T-helper 2 cell (primary cell): ENCODE data around the gene RPL35A.
"Not testable (repeated sequence)": the region's sequence is repeated elsewhere in the genome, so short reads cannot be mapped to it uniquely, and the experiment has no call there.

Experiments
- DNase-seq, 5 experiments: peaks; one replicate each; pipeline versions ENCODE4 v3.0.0 to v3.0.0-alpha.2; 2012 to 2022

RPL35A gene

GRCh38 chr3:197952440-197952839, 2.5 kb downstream of the RPL35A start:
- no peak for DNase-seq

- peak in 1 of 5 experiments; percentile 35 for DNase-seq
These were observed 3.3 kb downstream of the RPL35A start for GRCh38 chr3:197953325-197953724.

DNA sequence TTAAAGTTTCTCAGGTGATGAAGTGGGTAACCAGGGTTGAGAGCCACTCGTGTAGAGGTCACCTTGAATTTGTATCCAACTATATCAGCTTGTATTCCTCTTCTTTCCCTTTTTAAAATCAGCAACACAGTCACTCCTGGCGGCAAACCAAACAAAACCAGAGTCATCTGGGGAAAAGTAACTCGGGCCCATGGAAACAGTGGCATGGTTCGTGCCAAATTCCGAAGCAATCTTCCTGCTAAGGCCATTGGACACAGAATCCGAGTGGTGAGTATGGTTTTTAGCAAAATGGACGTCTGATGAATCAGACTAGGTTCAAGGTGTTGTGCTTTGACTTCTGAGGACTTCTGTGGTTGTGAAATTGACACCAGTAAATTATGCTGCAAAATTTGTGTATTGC, 3.9 kb downstream of the RPL35A start:
- no peak for DNase-seq

- no peak for DNase-seq
These were observed 6.0 kb downstream of the RPL35A start for GRCh38 chr3:197955892-197956477.

DNA sequence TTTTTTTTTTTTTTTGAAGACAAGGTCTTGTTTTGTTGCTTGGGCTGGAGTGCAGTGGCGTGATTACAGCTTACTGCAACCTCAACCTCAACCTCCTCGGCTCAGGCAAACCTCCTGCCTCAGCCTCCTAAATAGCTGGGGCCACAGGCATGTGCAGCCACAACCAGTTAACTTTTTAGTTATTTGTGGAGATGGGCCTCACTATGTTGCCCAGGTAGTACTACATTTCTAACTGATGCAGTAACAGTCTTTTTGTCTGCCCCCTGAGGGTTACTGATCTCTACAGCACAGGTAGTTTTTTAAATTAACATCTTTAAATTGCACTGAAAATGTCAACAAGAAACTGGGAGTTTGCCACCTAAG, 6.6 kb downstream of the RPL35A start:
- DNase-seq = no peak

GRCh38 chr3:197957790-197958133, 7.8 kb downstream of the RPL35A start:
- no peak for DNase-seq

DNA sequence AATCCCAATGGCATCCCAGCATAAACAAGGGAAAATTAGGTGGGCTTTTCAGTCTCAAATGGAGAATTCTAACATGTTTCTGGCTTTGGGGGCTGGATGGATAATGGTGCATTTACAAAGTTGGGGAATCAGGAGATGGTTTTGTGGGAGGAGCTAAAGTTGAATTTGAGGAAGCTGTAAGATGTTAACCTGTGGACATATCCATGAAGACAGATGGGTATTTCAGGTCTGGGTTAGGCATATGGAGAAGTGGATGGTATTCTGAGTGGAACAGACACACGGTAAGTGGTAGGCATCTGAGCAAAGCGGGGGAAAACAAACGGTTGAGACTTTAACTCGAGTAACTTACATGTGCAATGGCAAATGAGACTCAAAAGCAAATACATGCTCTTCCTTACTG, 8.4 kb downstream of the RPL35A start:
- DNase-seq = no peak

DNA sequence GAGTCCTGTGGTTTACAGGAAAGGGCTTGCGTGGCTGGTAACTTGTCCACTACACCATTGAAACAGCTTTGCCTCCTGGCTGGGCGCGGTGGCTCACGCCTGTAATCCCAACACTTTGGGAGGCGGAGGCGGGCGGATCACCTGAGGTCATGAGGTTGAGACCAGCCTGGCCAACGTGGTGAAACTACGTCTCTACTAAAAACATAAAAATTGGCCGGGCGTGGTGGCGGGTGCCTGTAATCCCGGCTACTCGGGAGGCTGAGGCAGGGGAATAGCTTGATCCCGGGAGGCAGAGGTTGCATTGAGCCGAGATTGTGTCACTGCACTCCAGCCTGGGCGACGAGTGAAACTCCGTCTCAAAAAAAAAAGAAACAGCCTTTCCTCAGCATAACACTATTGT, 8.9 kb downstream of the RPL35A start:
- not testable (repeated sequence) for DNase-seq

GRCh38 chr3:197959500-197959890, 9.5 kb downstream of the RPL35A start:
- DNase-seq = no peak

GRCh38 chr3:197959891-197960693, 10.1 kb downstream of the RPL35A start, which contains the start of gene LMLN:
LMLN (plus strand) TSS chr3:197960217; CDS start chr3:197960246, 29 bp downstream.
- DNase-seq = peak; percentile 91 to 98 (median 92)

DNA sequence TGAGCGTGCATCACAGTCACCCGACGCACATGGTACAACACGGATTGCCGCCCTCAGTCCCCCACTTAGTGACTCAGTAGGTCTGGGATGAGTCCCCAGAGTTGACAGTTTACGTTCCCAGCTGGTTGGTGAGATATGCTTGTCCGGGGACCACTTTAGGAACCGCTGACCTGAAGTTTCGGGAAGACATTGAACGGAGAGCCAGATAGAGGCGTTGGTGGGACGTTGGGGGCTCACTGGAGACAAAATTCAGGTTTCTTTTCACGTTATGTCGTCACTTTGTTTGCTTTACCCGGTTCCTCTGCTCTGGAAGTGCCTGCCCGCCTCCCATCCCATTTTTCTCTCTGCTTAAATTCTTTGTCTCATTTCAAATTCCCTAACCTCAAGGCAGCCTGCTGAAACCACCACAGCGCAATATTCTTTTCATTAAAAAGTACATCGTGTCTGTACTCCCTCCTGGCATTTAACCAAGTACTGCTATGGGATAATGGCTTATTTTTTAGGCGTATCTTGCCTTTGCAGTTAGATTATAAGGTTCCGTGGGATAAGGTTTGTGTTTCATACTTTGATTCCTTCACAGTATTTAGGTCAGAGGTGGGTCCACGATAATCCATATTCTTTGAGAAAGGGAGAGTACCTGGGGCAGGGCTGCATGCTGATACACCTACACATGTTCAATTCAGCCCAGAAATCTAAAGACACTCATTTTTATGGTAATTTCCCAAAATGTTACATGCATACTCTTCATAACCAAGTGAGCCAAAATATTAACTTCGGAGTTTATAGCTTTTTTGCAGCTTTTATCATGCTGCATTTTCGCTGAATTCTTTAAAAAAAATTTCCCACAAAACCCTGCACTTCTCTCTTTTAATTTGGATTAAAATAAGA, 10.9 kb downstream of the RPL35A start:
- peak in 1 of 5 experiments; percentile 34 for DNase-seq

GRCh38 chr3:197961582-197961945, 11.6 kb downstream of the RPL35A start:
- peak in 1 of 5 experiments; percentile 29 for DNase-seq

GRCh38 chr3:197963019-197963637, 13.1 kb downstream of the RPL35A start:
- no peak for DNase-seq

GRCh38 chr3:197967337-197967989, 17.5 kb downstream of the RPL35A start:
- not testable (repeated sequence) for DNase-seq

- DNase-seq = no peak
These were observed 20.6 kb downstream of the RPL35A start for GRCh38 chr3:197970588-197970987.

GRCh38 chr3:197974016-197974415, 24.0 kb downstream of the RPL35A start:
- DNase-seq = no peak

GRCh38 chr3:197975311-197975710, 25.3 kb downstream of the RPL35A start:
- no peak for DNase-seq

- peak in 1 of 5 experiments; percentile 36 for DNase-seq
These were observed 33.1 kb downstream of the RPL35A start for GRCh38 chr3:197983076-197983475.

DNA sequence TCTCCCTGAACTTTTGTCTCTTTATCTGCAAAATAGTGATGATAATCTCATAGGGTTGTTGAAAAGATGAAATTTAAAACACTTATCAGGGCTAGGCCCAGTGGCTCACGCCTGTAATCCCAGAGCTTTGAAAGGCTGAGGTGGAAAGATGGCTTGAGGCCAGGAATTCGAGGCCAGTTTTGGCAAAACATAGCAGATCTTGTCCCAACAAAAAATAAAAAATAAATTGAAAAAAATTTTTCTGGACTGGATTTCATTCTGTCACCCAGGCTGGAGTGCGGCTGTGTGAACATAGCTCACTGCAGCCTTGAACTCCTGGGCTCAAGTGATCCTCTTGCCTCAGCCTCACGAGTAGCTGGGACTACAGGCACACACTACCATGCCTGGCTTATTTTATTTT, 39.7 kb downstream of the RPL35A start:
- no peak for DNase-seq

GRCh38 chr3:197994736-197995135, 44.7 kb downstream of the RPL35A start:
- no peak for DNase-seq

- no peak for DNase-seq
These were observed 46.9 kb downstream of the RPL35A start for GRCh38 chr3:197996855-197997254.

GRCh38 chr3:197997936-197998335, 47.9 kb downstream of the RPL35A start:
- DNase-seq = no peak
